ENCODE data around the gene RBMY1F. TPM values are rescaled to one million over a fixed set of nuclear protein-coding genes. Genes with fewer than 3 reads are reported as not detected.
"Not testable (repeated sequence)": the region's sequence is repeated elsewhere in the genome, so short reads cannot be mapped to it uniquely, and the experiment has no call there.

RBMY1F gene
- total RNA-seq (not detected), total RNA-seq (0 reads per million in 2 donors)

- H3K27me3 Mint-ChIP-seq; ATAC-seq; H3K4me1 Mint-ChIP-seq; H3K4me3 Mint-ChIP-seq; H3K36me3 Mint-ChIP-seq (ENCODE audit: low read depth); H3K27ac Mint-ChIP-seq; DNase-seq; H3K9me3 ChIP-seq (ENCODE audit: control insufficient read depth, low read length, poor library complexity, severe bottlenecking): not testable (repeated sequence)
These were observed at the start of gene RBMY1F for GRCh38 chrY:22182823-22183222. Gene RBMY1F (minus strand): TSS chrY:22182923. CDS start chrY:22180969, 1,954 bp downstream.

GRCh38 chrY:22151144-22151543 is 31.6 kb downstream of the RBMY1F start:
- ATAC-seq; H3K4me3 Mint-ChIP-seq; H3K27ac Mint-ChIP-seq; H3K9me3 ChIP-seq (ENCODE audit: control insufficient read depth, low read length, poor library complexity, severe bottlenecking); H3K4me1 Mint-ChIP-seq; DNase-seq; H3K27me3 Mint-ChIP-seq; H3K36me3 Mint-ChIP-seq (ENCODE audit: low read depth): not testable (repeated sequence)

GRCh38 chrY:22141011-22141695 is 41.6 kb downstream of the RBMY1F start:
- not testable (repeated sequence) for H3K36me3 Mint-ChIP-seq (ENCODE audit: low read depth); H3K9me3 ChIP-seq (ENCODE audit: control insufficient read depth, low read length, poor library complexity, severe bottlenecking); ATAC-seq; H3K4me1 Mint-ChIP-seq; H3K27me3 Mint-ChIP-seq; DNase-seq; H3K27ac Mint-ChIP-seq; H3K4me3 Mint-ChIP-seq

DNA sequence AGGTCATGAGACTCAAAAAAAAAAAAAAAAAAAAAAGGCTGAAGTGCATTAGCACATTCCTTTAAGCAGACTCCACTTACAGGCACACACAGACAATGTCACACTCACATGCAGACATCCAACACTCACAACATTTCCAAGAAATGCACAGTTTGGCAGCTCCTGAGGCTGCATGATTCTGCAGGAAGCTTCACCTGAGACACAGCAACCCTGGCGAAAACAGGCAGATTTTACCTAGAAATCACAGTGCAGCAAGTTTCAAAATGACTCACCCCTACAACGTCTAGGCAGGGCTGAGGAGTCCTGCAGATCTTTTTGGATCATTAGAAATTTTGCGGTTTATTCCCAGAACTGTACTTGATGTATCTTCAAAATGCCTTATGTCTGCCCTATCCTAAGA is 48.0 kb downstream of the RBMY1F start:
- H3K4me3 Mint-ChIP-seq; H3K36me3 Mint-ChIP-seq (ENCODE audit: low read depth); H3K27ac Mint-ChIP-seq: not testable (repeated sequence)

GRCh38 chrY:22130494-22130893 is 52.2 kb downstream of the RBMY1F start:
- not testable (repeated sequence) for H3K4me1 Mint-ChIP-seq; H3K36me3 Mint-ChIP-seq (ENCODE audit: low read depth); H3K27me3 Mint-ChIP-seq; H3K4me3 Mint-ChIP-seq; DNase-seq; ATAC-seq; H3K27ac Mint-ChIP-seq; H3K9me3 ChIP-seq (ENCODE audit: control insufficient read depth, low read length, poor library complexity, severe bottlenecking)

More for the DNA sequence above, 48.0 kb downstream of the RBMY1F start:
- peak; percentile 57 for ATAC-seq
- not testable (repeated sequence) for H3K4me1 Mint-ChIP-seq; H3K9me3 ChIP-seq (ENCODE audit: control insufficient read depth, low read length, poor library complexity, severe bottlenecking); DNase-seq; H3K27me3 Mint-ChIP-seq

Other genes starting within 250 kb of the RBMY1F start
- not detected for gene RBMY1J, start 220.5 kb upstream of the RBMY1F start, total RNA-seq